ENCODE measurements around the gene ACTRT3. TPM values are rescaled to one million over a fixed set of nuclear protein-coding genes. Genes with fewer than 3 reads are reported as not detected.

The ACTRT3 gene
- total and polyA plus RNA-seq, 2 donors (not counting 1 experiment from before 2014, with no cell fraction given), result 1.8 to 6.1 TPM

DNA sequence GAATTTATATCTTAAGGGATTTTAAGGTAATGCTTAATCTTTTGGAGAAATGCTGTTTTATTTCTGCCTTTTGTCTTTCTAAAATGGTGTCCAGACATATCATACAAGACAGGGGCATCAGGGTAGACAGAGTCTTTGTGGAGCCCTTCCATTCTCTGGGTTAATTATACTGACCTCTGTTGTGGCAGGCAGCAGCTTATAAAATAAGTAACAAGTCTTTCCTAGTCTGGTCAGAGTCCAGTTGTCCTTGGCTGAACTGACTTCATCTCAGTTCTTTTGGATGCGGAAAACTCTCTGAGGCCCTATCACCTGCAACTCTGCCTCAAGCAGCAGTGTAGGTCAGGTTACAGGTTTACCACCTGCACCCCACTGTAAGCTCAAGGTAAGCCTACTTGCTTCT lies 23.0 kb upstream of the ACTRT3 start:
- Histone ChIP-seq H3K4me1 (ENCODE audit: control insufficient read depth, extremely low read depth, insufficient read depth, low read length) (no peaks in the 10 kb centered on the region), H2AFZ (ENCODE audit: low read length) (no peak overlapping the region), H3K9me3 (ENCODE audit: control insufficient read depth, insufficient read depth, low read depth, low read length) (no peaks in the 10 kb centered on the region), H3K4me3 (replicated peaks in 1 of 4; ENCODE audit: control extremely low read depth in 1 of 4, insufficient read depth in 1 of 4, low read depth in 3 of 4, low read length in 4 of 4) (no peak overlapping the region), H3K27me3 (ENCODE audit: control insufficient read depth, insufficient read depth, low read length) (no peaks in the 10 kb centered on the region), H3K9ac (ENCODE audit: insufficient read depth, low read length) (no peak overlapping the region), H3K36me3 (ENCODE audit: control insufficient read depth, insufficient read depth, low read length) (no peaks in the 10 kb centered on the region), H3K27ac (ENCODE audit: insufficient read depth, low read length) (no peak overlapping the region), H3K4me2 (ENCODE audit: extremely low read depth, insufficient read depth, low read length) (no peak overlapping the region), H4K20me1 (ENCODE audit: control insufficient read depth, extremely low read depth, insufficient read depth, low read length) (no peaks in the 10 kb centered on the region), H3K79me2 (ENCODE audit: control insufficient read depth, insufficient read depth, low read length) (no peaks in the 10 kb centered on the region)
- no peak for TF ChIP-seq EZH2 (IDR thresholded peaks at IDR 0.05; ENCODE audit: low read length, missing control alignments)
- TF ChIP-seq, protein P1, sequence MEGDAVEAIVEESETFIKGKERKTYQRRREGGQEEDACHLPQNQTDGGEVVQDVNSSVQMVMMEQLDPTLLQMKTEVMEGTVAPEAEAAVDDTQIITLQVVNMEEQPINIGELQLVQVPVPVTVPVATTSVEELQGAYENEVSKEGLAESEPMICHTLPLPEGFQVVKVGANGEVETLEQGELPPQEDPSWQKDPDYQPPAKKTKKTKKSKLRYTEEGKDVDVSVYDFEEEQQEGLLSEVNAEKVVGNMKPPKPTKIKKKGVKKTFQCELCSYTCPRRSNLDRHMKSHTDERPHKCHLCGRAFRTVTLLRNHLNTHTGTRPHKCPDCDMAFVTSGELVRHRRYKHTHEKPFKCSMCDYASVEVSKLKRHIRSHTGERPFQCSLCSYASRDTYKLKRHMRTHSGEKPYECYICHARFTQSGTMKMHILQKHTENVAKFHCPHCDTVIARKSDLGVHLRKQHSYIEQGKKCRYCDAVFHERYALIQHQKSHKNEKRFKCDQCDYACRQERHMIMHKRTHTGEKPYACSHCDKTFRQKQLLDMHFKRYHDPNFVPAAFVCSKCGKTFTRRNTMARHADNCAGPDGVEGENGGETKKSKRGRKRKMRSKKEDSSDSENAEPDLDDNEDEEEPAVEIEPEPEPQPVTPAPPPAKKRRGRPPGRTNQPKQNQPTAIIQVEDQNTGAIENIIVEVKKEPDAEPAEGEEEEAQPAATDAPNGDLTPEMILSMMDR (conservative IDR thresholded peaks at IDR 0.05 in 1 of 2, IDR thresholded peaks at IDR 0.05 in 1 of 2; ENCODE audit: low read depth in 1 of 2, low read length in 2 of 2), result no peak
- no peak for DNase-seq (ENCODE audit: low read depth in 2 of 2)

DNA sequence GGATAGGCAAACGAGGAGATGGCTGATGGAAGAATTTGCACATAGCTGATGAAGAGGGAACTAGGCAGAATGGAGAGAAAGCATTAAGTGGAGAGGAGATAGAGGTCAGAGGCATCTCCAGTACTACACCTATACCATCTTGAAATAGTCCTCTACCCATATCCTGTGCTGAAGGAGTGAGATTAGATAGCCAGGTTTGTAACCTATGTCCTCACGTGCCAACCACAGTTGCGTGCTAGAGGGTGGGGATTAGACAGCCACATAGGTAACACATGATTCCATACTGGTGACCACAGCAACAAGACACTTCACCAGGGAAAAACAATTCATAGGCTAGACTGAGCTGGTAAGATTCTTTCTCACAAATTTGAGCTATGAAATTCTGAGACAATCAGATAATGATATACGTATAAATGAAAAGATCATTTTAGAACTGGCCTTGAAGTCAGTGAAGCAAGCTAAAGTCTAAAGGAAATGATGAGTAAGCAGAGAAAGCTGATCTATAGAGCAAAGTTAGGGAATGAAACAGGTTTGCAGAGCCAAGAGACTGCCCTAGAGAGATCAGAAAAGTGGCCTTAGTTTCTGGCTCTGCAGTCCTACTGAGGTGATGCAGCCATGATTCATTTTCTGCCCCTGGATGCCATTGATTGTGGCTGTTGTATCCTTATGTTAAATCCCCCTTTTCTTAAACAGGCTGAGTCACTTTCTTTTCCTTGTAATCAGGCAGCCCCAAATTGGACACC lies 21.5 kb upstream of the ACTRT3 start:
- no peak overlapping the region for H3K4me3 ChIP-seq (replicated peaks in 1 of 4; ENCODE audit: control extremely low read depth in 1 of 4, insufficient read depth in 1 of 4, low read depth in 3 of 4, low read length in 4 of 4)
- DNase-seq (ENCODE audit: low read depth in 2 of 2), result peak in 1 of 2 donors; percentile 40

DNA sequence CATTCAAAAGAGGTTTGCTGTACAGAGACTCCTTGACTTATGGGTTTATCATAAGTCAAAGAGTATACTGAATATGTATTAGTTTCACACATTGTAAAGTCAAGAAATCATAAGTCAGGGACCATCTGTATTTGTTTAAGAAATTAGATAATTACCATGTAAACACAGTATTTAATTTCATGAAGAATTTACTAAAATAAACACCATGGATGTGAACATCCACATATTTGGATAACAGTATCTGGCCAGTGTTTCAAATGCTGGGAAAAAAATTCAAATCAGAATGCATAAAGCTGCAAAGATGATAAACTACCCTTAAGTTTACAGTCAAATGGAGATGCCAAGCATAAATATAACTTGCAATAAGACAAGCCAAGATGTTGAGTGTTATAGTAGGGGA lies 20.9 kb upstream of the ACTRT3 start:
- Histone ChIP-seq H2AFZ (ENCODE audit: low read length) (no peak overlapping the region), H3K27me3 (ENCODE audit: control insufficient read depth, insufficient read depth, low read length) (no peaks in the 10 kb centered on the region), H3K4me1 (ENCODE audit: control insufficient read depth, extremely low read depth, insufficient read depth, low read length) (no peaks in the 10 kb centered on the region), H3K9ac (ENCODE audit: insufficient read depth, low read length) (no peak overlapping the region), H3K9me3 (ENCODE audit: control insufficient read depth, insufficient read depth, low read depth, low read length) (no peaks in the 10 kb centered on the region), H3K4me3 (replicated peaks in 1 of 4; ENCODE audit: control extremely low read depth in 1 of 4, insufficient read depth in 1 of 4, low read depth in 3 of 4, low read length in 4 of 4) (no peak overlapping the region), H3K79me2 (ENCODE audit: control insufficient read depth, insufficient read depth, low read length) (no peaks in the 10 kb centered on the region), H3K27ac (ENCODE audit: insufficient read depth, low read length) (no peak overlapping the region), H4K20me1 (ENCODE audit: control insufficient read depth, extremely low read depth, insufficient read depth, low read length) (no peaks in the 10 kb centered on the region), H3K4me2 (ENCODE audit: extremely low read depth, insufficient read depth, low read length) (no peak overlapping the region), H3K36me3 (ENCODE audit: control insufficient read depth, insufficient read depth, low read length) (peaks cover 4% of the 10 kb centered on the region)
- DNase-seq (ENCODE audit: low read depth in 2 of 2), result no peak
- no peak for TF ChIP-seq EZH2 (IDR thresholded peaks at IDR 0.05; ENCODE audit: low read length, missing control alignments)
- TF ChIP-seq, protein P1 (conservative IDR thresholded peaks at IDR 0.05 in 1 of 2, IDR thresholded peaks at IDR 0.05 in 1 of 2; ENCODE audit: low read depth in 1 of 2, low read length in 2 of 2), result no peak

More for the DNA sequence above, 21.5 kb upstream of the ACTRT3 start:
- Histone ChIP-seq H2AFZ (ENCODE audit: low read length) (no peak overlapping the region), H3K79me2 (ENCODE audit: control insufficient read depth, insufficient read depth, low read length) (no peaks in the 10 kb centered on the region), H3K36me3 (ENCODE audit: control insufficient read depth, insufficient read depth, low read length) (peaks cover 2% of the 10 kb centered on the region), H3K9ac (ENCODE audit: insufficient read depth, low read length) (no peak overlapping the region), H3K9me3 (ENCODE audit: control insufficient read depth, insufficient read depth, low read depth, low read length) (no peaks in the 10 kb centered on the region), H3K4me1 (ENCODE audit: control insufficient read depth, extremely low read depth, insufficient read depth, low read length) (no peaks in the 10 kb centered on the region), H3K27me3 (ENCODE audit: control insufficient read depth, insufficient read depth, low read length) (no peaks in the 10 kb centered on the region), H3K4me2 (ENCODE audit: extremely low read depth, insufficient read depth, low read length) (no peak overlapping the region), H3K27ac (ENCODE audit: insufficient read depth, low read length) (no peak overlapping the region), H4K20me1 (ENCODE audit: control insufficient read depth, extremely low read depth, insufficient read depth, low read length) (no peaks in the 10 kb centered on the region)
- no peak for TF ChIP-seq EZH2 (IDR thresholded peaks at IDR 0.05; ENCODE audit: low read length, missing control alignments)
- TF ChIP-seq, protein P1 (conservative IDR thresholded peaks at IDR 0.05 in 1 of 2, IDR thresholded peaks at IDR 0.05 in 1 of 2; ENCODE audit: low read depth in 1 of 2, low read length in 2 of 2), result no peak

Data from fibroblast of lung (primary cell).